Astrocyte (in vitro differentiated cells and primary cell): ENCODE data around the gene GP9.

Experiments used
- EZH2 ChIP-seq: IDR thresholded peaks from 2 replicates; pipeline ENCODE4 v1.6.1; 2012; ENCODE audit warnings: mild to moderate bottlenecking, low read length, inconsistent platforms; ENCODE audit not compliant: insufficient read depth
- TF ChIP-seq, protein P1 (sequence below): IDR thresholded peaks from 2 replicates; pipeline ENCODE4 v1.5.1; 2011; ENCODE audit warnings: low read depth, mild to moderate bottlenecking, inconsistent platforms, low read length, moderate library complexity; ENCODE audit not compliant: insufficient read depth

DNA sequence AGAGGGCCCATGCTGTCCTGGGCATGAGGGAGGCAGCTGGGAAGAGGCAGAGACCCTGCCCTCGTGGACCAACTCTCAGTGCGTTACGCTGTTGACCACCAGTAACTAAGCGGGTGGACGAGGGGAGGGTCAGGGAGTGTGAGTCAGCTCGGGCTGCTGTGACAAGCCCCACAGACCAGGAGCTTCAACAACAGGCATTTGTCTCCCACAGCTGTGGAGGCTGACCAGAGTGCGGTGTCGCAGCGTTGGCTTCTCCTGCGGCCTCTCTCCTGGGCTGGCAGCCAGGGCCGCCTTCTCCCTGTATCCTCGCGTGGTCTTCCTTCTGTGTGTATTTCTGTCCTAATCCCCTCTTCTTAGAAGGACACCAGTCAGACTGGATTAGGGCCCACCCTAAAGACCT is 46.4 kb upstream of the GP9 start:
- no peak for TF ChIP-seq EZH2
- TF ChIP-seq, protein P1, sequence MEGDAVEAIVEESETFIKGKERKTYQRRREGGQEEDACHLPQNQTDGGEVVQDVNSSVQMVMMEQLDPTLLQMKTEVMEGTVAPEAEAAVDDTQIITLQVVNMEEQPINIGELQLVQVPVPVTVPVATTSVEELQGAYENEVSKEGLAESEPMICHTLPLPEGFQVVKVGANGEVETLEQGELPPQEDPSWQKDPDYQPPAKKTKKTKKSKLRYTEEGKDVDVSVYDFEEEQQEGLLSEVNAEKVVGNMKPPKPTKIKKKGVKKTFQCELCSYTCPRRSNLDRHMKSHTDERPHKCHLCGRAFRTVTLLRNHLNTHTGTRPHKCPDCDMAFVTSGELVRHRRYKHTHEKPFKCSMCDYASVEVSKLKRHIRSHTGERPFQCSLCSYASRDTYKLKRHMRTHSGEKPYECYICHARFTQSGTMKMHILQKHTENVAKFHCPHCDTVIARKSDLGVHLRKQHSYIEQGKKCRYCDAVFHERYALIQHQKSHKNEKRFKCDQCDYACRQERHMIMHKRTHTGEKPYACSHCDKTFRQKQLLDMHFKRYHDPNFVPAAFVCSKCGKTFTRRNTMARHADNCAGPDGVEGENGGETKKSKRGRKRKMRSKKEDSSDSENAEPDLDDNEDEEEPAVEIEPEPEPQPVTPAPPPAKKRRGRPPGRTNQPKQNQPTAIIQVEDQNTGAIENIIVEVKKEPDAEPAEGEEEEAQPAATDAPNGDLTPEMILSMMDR, result no peak
